ENCODE measurements around the gene ABCC8.

DNA sequence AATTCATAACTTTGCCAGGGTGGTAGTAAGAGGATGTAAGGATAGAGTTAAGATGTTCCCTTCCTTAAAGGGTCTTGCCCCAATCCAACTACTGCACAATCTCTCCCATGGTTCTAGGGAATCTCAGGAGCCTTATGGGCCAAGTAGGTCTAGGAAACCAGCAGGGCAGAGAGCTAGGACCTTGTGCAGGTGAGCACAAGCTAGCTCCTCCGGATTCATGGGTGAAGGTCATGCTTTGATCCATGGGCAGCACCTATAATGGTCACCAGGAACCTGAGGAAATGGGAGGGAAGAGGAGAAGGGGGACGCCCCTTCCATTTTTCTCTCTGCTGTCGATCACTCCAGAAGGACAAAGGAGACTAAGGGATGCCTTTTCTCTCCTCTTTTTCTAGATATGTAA lies 105.0 kb downstream of the ABCC8 start:
- TF ChIP-seq CTCF (IDR thresholded peaks at IDR 0.05), result no peak
- TF ChIP-seq EP300 (IDR thresholded peaks at IDR 0.05; ENCODE audit: low read depth), result no peak
- TF ChIP-seq POLR2A (IDR thresholded peaks at IDR 0.05), result no peak
- no peak for TF ChIP-seq POLR2AphosphoS5 (IDR thresholded peaks at IDR 0.05)

Measured in transverse colon (tissue), 4 donors.